Camera-type eye (tissue), 1 donor: Measurements from ENCODE around the gene TTR. TPM values are rescaled to one million over a fixed set of nuclear protein-coding genes. Genes with fewer than 3 reads are reported as not detected.

ENCODE experiments used
- total RNA-seq: library from RNA; depleted of rRNA; stranded (reverse); fragments of >200 nt; gene quantifications from one replicate; pipeline ENCODE4 v1.2.3, GENCODE V29; 2014

Gene TTR
- total RNA-seq: 86.6 TPM

GRCh38 chr18:31591628-31592027, at the start of gene TTR:
Gene TTR, plus strand, starts transcription at chr18:31591877. Its CDS starts 26 bp downstream, at chr18:31591903.

Other genes starting within 250 kb of the TTR start
- not detected for gene DSG4, start 215.1 kb upstream of the TTR start, total RNA-seq
- gene DSG3, start 144.1 kb upstream of the TTR start, total RNA-seq: 3.1 TPM
- 18.5 TPM for gene DSG2, start 93.7 kb upstream of the TTR start, total RNA-seq
- gene B4GALT6, start 92.7 kb downstream of the TTR start, total RNA-seq: 11.7 TPM
- 0.60 TPM for gene SLC25A52, start 169.0 kb downstream of the TTR start, total RNA-seq